MM.1S (cell line): ENCODE data around the gene RICTOR.
"Not testable (repeated sequence)": the region's sequence is repeated elsewhere in the genome, so short reads cannot be mapped to it uniquely, and the experiment has no call there.

Experiments
- DNase-seq: peaks from one replicate; pipeline ENCODE4 v3.0.0-alpha.2; 2015
- H2AFZ ChIP-seq: fragments of 300-600 bp; sonication (generic); 2 replicates; pipeline ENCODE4 v1.6.0; 2016; ENCODE audit warnings: antibody characterized with exemption, low read length
- H3F3A ChIP-seq: fragments of 300-600 bp; sonication (generic); 2 replicates; pipeline ENCODE4 v1.6.1; 2016; ENCODE audit warnings: mild to moderate bottlenecking, antibody characterized with exemption, low read length, moderate library complexity, mixed read lengths; ENCODE audit not compliant: insufficient read depth
- H3K27ac ChIP-seq: fragments of 300-600 bp; sonication (generic); 2 replicates; pipeline ENCODE4 v1.5.1; 2016; ENCODE audit warnings: mild to moderate bottlenecking, low read length
- H3K27me3 ChIP-seq: fragments of 300-600 bp; sonication (generic); replicated peaks from 2 replicates; pipeline ENCODE4 v1.6.0; 2016; ENCODE audit warnings: low read length; ENCODE audit not compliant: insufficient read depth
- H3K36me3 ChIP-seq: fragments of 300-600 bp; sonication (generic); replicated peaks from 2 replicates; pipeline ENCODE4 v1.6.1; 2016; ENCODE audit warnings: mild to moderate bottlenecking, low read length, mixed read lengths; ENCODE audit not compliant: insufficient read depth
- H3K4me1 ChIP-seq: fragments of 300-600 bp; sonication (generic); 2 replicates; pipeline ENCODE4 v1.6.1; 2016; ENCODE audit warnings: low read length, mixed read lengths
- H3K4me2 ChIP-seq: fragments of 300-600 bp; sonication (generic); 2 replicates; pipeline ENCODE4 v1.6.0; 2016; ENCODE audit warnings: low read depth, low read length
- H3K4me3 ChIP-seq: fragments of 300-600 bp; sonication (generic); 2 replicates; pipeline ENCODE4 v1.5.1; 2016; ENCODE audit warnings: low read length, mixed read lengths
- H3K79me2 ChIP-seq: fragments of 300-600 bp; sonication (generic); 2 replicates; pipeline ENCODE4 v1.6.1; 2016; ENCODE audit warnings: mixed run types, low read length, mixed read lengths
- H3K9ac ChIP-seq: fragments of 300-600 bp; sonication (generic); 2 replicates; pipeline ENCODE4 v1.6.1; 2016; ENCODE audit warnings: low read length, mixed read lengths
- H3K9me2 ChIP-seq: fragments of 300-600 bp; sonication (generic); replicated peaks from 2 replicates; pipeline ENCODE4 v1.6.1; 2016; ENCODE audit warnings: mild to moderate bottlenecking, low read length, mixed read lengths; ENCODE audit not compliant: insufficient read depth
- H3K9me3 ChIP-seq: fragments of 300-600 bp; sonication (generic); replicated peaks from 2 replicates; pipeline ENCODE4 v1.6.1; 2016; ENCODE audit warnings: mild to moderate bottlenecking, low read length, mixed read lengths; ENCODE audit not compliant: insufficient read depth
- H4K20me1 ChIP-seq: fragments of 300-600 bp; sonication (generic); 2 replicates; pipeline ENCODE4 v1.6.1; 2016; ENCODE audit warnings: mild to moderate bottlenecking, low read length, moderate library complexity, mixed read lengths; ENCODE audit not compliant: insufficient read depth
- CTCF ChIP-seq: fragments of 300-600 bp; sonication (generic); IDR thresholded peaks from 2 replicates; pipeline ENCODE4 v1.5.1; 2016; ENCODE audit warnings: antibody characterized with exemption, low read length, mixed read lengths
- EZH2 ChIP-seq: fragments of 300-600 bp; sonication (generic); optimal IDR thresholded peaks from 2 replicates; pipeline ENCODE3; 2017; ENCODE audit warnings: low read depth, mild to moderate bottlenecking, antibody characterized with exemption, low read length, mixed read lengths
- EZH2phosphoT487 ChIP-seq: fragments of 300-600 bp; sonication (generic); IDR thresholded peaks from 2 replicates; pipeline ENCODE4 v1.6.1; 2018; ENCODE audit warnings: antibody characterized with exemption, low read length

RICTOR gene

GRCh38 chr5:38996123-38996522 is 78.1 kb downstream of the RICTOR start:
- Histone ChIP-seq H3K4me1 (no peaks in the 10 kb centered on the region), H3F3A (peaks cover 5% of the 10 kb centered on the region; the same call in 1 of the 2 replicates), H3K9me2 (no peaks in the 10 kb centered on the region), H3K27me3 (no peaks in the 10 kb centered on the region), H3K9ac (no peak overlapping the region), H3K4me3 (no peak overlapping the region), H3K27ac (no peak overlapping the region), H3K4me2 (no peak overlapping the region), H3K36me3 (no peaks in the 10 kb centered on the region; the same call in 1 of the 2 replicates), H3K79me2 (peaks cover 3% of the 10 kb centered on the region), H2AFZ (no peak overlapping the region), H4K20me1 (no peaks in the 10 kb centered on the region), H3K9me3 (no peaks in the 10 kb centered on the region)
- no peak for TF ChIP-seq EZH2phosphoT487
- TF ChIP-seq EZH2, result no peak
- no peak for TF ChIP-seq CTCF
- DNase-seq, result no peak

- no peak overlapping the region for H3K4me2 ChIP-seq
- H3K9me3 ChIP-seq, result no peaks in the 10 kb centered on the region
- H3K79me2 ChIP-seq, result peaks cover 4% of the 10 kb centered on the region; the same call in 1 of the 2 replicates
- H3K36me3 ChIP-seq, result no peaks in the 10 kb centered on the region
- no peak overlapping the region for H3K4me3 ChIP-seq
- peaks cover 5% of the 10 kb centered on the region; the same call in 1 of the 2 replicates for H3F3A ChIP-seq
- no peak for TF ChIP-seq EZH2
- peak; percentile 47 for TF ChIP-seq CTCF
- no peak for TF ChIP-seq EZH2phosphoT487
- no peak overlapping the region for H3K9ac ChIP-seq
- H3K4me1 ChIP-seq, result no peaks in the 10 kb centered on the region
- DNase-seq, result peak; percentile 69
- H3K9me2 ChIP-seq, result no peaks in the 10 kb centered on the region
- H3K27me3 ChIP-seq, result no peaks in the 10 kb centered on the region
- no peaks in the 10 kb centered on the region for H4K20me1 ChIP-seq
- no peak overlapping the region for H3K27ac ChIP-seq
- H2AFZ ChIP-seq, result no peak overlapping the region
Measured at GRCh38 chr5:38994324-38994927, 79.8 kb downstream of the RICTOR start.

- not testable (repeated sequence) for H3K4me2 ChIP-seq, H3K9me2 ChIP-seq, H3K36me3 ChIP-seq, DNase-seq, H3K27ac ChIP-seq, H3K4me1 ChIP-seq, H3K9ac ChIP-seq, H3K27me3 ChIP-seq, H3F3A ChIP-seq, H2AFZ ChIP-seq, H3K79me2 ChIP-seq, H3K9me3 ChIP-seq, H4K20me1 ChIP-seq, H3K4me3 ChIP-seq
Measured at GRCh38 chr5:38989974-38990719, 84.1 kb downstream of the RICTOR start.

GRCh38 chr5:38985909-38986452 is 88.2 kb downstream of the RICTOR start:
- Histone ChIP-seq H3K79me2 (peaks cover 4% of the 10 kb centered on the region; the same call in 1 of the 2 replicates), H3K36me3 (no peaks in the 10 kb centered on the region; the same call in 1 of the 2 replicates), H4K20me1 (no peaks in the 10 kb centered on the region), H3K4me3 (no peak overlapping the region), H3K9me2 (no peaks in the 10 kb centered on the region), H3K9me3 (no peaks in the 10 kb centered on the region), H3K27me3 (no peaks in the 10 kb centered on the region), H3K27ac (no peak overlapping the region), H3K4me2 (no peak overlapping the region), H3K9ac (no peak overlapping the region), H3K4me1 (no peaks in the 10 kb centered on the region), H3F3A (no peaks in the 10 kb centered on the region), H2AFZ (no peak overlapping the region)
- TF ChIP-seq CTCF (no peak), EZH2 (no peak), EZH2phosphoT487 (no peak)
- no peak for DNase-seq
